Measurements from ENCODE around the gene RALGAPB. TPM values are rescaled to one million over a fixed set of nuclear protein-coding genes. Genes with fewer than 3 reads are reported as not detected.

RALGAPB gene
- polyA plus RNA-seq, 1 of the 3 experiments (the other 2 are of a cell fraction) = 10.8 TPM

DNA sequence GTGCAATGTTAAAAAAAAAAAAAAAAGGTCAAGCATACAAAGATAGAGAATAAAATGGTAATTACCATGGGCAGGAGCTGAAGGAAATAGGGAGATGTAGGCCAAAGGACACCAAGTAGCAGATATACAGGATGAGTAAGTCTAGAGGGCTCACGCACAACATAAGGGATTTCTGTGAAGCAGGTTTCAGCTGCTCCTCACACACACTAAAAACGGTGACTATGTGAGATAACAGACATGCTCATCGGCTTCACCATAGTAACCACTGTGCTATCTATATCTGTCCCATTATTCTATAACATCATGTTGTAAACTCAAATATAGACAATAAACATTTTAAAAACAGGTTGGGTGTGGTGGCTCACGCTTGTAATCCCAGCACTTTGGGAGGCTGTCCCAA, 49.1 kb upstream of the RALGAPB start:
- Histone ChIP-seq H3F3A (replicated peaks; ENCODE audit: insufficient read depth) (peaks cover 27% of the 10 kb centered on the region), H3K27ac (ENCODE audit: low read depth in 2 of 2, low read length in 1 of 2) (no peak overlapping the region), H3K9ac (no peak overlapping the region), H3K9me2 (no peaks in the 10 kb centered on the region), H3K4me3 (ENCODE audit: low read depth in 2 of 2, low read length in 1 of 2) (no peak overlapping the region), H3K9me3 (no peaks in the 10 kb centered on the region), H3K4me1 (ENCODE audit: control insufficient read depth in 1 of 2, insufficient read depth in 2 of 2, low read depth in 1 of 2, low read length in 1 of 2) (peaks cover 7 to 15% of the 10 kb centered on the region in 2 experiments; a peak in 3 of 4 replicates), H3K36me3 (replicated peaks in 1 of 2; ENCODE audit: control insufficient read depth in 1 of 2, insufficient read depth in 2 of 2, low read length in 1 of 2) (peaks cover 86 to 92% of the 10 kb centered on the region in 2 experiments), H3K4me2 (no peak overlapping the region), H3K27me3 (ENCODE audit: insufficient read depth) (no peaks in the 10 kb centered on the region), H4K20me1 (ENCODE audit: insufficient read depth) (peaks cover 78% of the 10 kb centered on the region), H2AFZ (ENCODE audit: low read depth) (no peak overlapping the region), H3K79me2 (ENCODE audit: insufficient read depth) (peaks cover 57% of the 10 kb centered on the region)
- 84% methylated on average over 4 of the region's 4 CpGs for WGBS (ENCODE audit: low lambda C conversion rate)
- TF ChIP-seq, protein P1, sequence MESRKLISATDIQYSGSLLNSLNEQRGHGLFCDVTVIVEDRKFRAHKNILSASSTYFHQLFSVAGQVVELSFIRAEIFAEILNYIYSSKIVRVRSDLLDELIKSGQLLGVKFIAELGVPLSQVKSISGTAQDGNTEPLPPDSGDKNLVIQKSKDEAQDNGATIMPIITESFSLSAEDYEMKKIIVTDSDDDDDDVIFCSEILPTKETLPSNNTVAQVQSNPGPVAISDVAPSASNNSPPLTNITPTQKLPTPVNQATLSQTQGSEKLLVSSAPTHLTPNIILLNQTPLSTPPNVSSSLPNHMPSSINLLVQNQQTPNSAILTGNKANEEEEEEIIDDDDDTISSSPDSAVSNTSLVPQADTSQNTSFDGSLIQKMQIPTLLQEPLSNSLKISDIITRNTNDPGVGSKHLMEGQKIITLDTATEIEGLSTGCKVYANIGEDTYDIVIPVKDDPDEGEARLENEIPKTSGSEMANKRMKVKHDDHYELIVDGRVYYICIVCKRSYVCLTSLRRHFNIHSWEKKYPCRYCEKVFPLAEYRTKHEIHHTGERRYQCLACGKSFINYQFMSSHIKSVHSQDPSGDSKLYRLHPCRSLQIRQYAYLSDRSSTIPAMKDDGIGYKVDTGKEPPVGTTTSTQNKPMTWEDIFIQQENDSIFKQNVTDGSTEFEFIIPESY (IDR thresholded peaks at IDR 0.05; ENCODE audit: borderline replicate concordance, low read depth) = no peak
- TF ChIP-seq GATA2 (CRISPR knock-in tag; IDR thresholded peaks at IDR 0.05) (no peak), MXI1 (IDR thresholded peaks at IDR 0.05; ENCODE audit: low read depth, low read length) (no peak)
- TF ChIP-seq, protein P2, sequence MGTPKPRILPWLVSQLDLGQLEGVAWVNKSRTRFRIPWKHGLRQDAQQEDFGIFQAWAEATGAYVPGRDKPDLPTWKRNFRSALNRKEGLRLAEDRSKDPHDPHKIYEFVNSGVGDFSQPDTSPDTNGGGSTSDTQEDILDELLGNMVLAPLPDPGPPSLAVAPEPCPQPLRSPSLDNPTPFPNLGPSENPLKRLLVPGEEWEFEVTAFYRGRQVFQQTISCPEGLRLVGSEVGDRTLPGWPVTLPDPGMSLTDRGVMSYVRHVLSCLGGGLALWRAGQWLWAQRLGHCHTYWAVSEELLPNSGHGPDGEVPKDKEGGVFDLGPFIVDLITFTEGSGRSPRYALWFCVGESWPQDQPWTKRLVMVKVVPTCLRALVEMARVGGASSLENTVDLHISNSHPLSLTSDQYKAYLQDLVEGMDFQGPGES (IDR thresholded peaks at IDR 0.05; ENCODE audit: low read depth, low read length) = no peak
- POLR2A ChIA-PET = no interaction called here
- DNase-seq = no peak
- CTCF ChIA-PET = interaction anchor here (1.1 to 5.2 kb wide), 4 partner anchors 9 to 23 kb away, joined by 4 to 31 read pairs (median 14); partner anchors contain the start of gene SNHG17

DNA sequence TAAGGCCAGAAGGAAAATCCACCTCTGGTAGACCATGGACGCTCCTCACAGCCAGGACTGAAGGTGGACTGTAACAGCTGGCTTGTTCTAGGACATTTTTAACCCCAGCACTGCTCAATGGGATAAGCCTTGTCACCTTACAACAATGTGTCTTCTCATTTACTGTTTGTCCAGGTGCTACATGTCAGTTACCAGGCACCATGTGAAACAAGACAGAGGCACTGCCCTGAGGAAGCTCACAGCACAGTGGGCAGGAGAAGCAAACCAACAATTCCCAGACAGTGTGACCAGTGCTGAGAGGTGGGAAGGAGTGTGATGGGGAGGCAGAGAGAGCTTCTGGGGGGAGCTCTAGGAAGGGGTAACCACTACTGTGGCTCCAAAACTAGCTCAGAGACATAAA, 48.2 kb upstream of the RALGAPB start:
- Histone ChIP-seq H3K4me1 (ENCODE audit: control insufficient read depth in 1 of 2, insufficient read depth in 2 of 2, low read depth in 1 of 2, low read length in 1 of 2) (peaks cover 4 to 15% of the 10 kb centered on the region in 2 experiments; a peak in 3 of 4 replicates), H3K79me2 (ENCODE audit: insufficient read depth) (peaks cover 65% of the 10 kb centered on the region), H3K4me3 (ENCODE audit: low read depth in 2 of 2, low read length in 1 of 2) (no peak overlapping the region), H3K36me3 (replicated peaks in 1 of 2; ENCODE audit: control insufficient read depth in 1 of 2, insufficient read depth in 2 of 2, low read length in 1 of 2) (peaks cover 87 to 94% of the 10 kb centered on the region in 2 experiments), H4K20me1 (ENCODE audit: insufficient read depth) (peaks cover 87% of the 10 kb centered on the region), H3K9me2 (no peaks in the 10 kb centered on the region), H3F3A (replicated peaks; ENCODE audit: insufficient read depth) (peaks cover 27% of the 10 kb centered on the region), H3K27me3 (ENCODE audit: insufficient read depth) (no peaks in the 10 kb centered on the region), H2AFZ (ENCODE audit: low read depth) (no peak overlapping the region), H3K4me2 (no peak overlapping the region), H3K9ac (no peak overlapping the region), H3K9me3 (no peaks in the 10 kb centered on the region), H3K27ac (ENCODE audit: low read depth in 2 of 2, low read length in 1 of 2) (no peak overlapping the region)
- DNase-seq = no peak
- WGBS (ENCODE audit: low lambda C conversion rate) = 91% methylated on average over 1 of the region's 1 CpG
- POLR2A ChIA-PET = interaction anchor here (2.2 kb wide), 1 partner anchor 10 kb away, joined by 13 read pairs; the partner anchor contains the start of gene SNHG17
- CTCF ChIA-PET = interaction anchor here (1.1 to 5.2 kb wide), 4 partner anchors 10 to 203 kb away, joined by 4 to 31 read pairs (median 14); partner anchors contain the start of gene SNHG17
- TF ChIP-seq RXRA (IDR thresholded peaks at IDR 0.05; ENCODE audit: borderline replicate concordance, low read depth) = no peak
- TF ChIP-seq USF2 (IDR thresholded peaks at IDR 0.05; ENCODE audit: borderline replicate concordance, low read depth, low read length) = no peak
- no peak for TF ChIP-seq MXI1 (IDR thresholded peaks at IDR 0.05; ENCODE audit: low read depth, low read length)
- no peak for TF ChIP-seq GABPA (IDR thresholded peaks at IDR 0.05; ENCODE audit: low read depth)
- no peak for TF ChIP-seq TEAD4 (IDR thresholded peaks at IDR 0.05; ENCODE audit: borderline replicate concordance, insufficient read depth)
- TF ChIP-seq USF1 (IDR thresholded peaks at IDR 0.05; ENCODE audit: borderline replicate concordance, low read depth) = no peak
- TF ChIP-seq, protein P1 (IDR thresholded peaks at IDR 0.05; ENCODE audit: borderline replicate concordance, low read depth) = no peak
- no peak for TF ChIP-seq GATA2 (CRISPR knock-in tag; IDR thresholded peaks at IDR 0.05)
- TF ChIP-seq, protein P3, sequence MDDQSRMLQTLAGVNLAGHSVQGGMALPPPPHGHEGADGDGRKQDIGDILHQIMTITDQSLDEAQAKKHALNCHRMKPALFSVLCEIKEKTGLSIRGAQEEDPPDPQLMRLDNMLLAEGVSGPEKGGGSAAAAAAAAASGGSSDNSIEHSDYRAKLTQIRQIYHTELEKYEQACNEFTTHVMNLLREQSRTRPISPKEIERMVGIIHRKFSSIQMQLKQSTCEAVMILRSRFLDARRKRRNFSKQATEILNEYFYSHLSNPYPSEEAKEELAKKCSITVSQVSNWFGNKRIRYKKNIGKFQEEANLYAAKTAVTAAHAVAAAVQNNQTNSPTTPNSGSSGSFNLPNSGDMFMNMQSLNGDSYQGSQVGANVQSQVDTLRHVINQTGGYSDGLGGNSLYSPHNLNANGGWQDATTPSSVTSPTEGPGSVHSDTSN (IDR thresholded peaks at IDR 0.05) = no peak
- TF ChIP-seq FOXM1 (IDR thresholded peaks at IDR 0.05; ENCODE audit: low read depth) = no peak
- TF ChIP-seq REST (IDR thresholded peaks at IDR 0.05; ENCODE audit: low read depth, low read length) = no peak

Measured in SK-N-SH (cell line).